ENCODE measurements around the gene CLK3.

The CLK3 gene

GRCh38 chr15:74630284-74631086 is 14.8 kb downstream of the CLK3 start:
- H3K79me2 ChIP-seq (ENCODE audit: control insufficient read depth, insufficient read depth, low read length, unreplicated experiment) = no peaks in the 10 kb centered on the region
- no peak overlapping the region for H2AFZ ChIP-seq (ENCODE audit: low read length, unreplicated experiment)
- H3K4me3 ChIP-seq (ENCODE audit: low read depth, low read length) = no peak overlapping the region
- H3K36me3 ChIP-seq (ENCODE audit: insufficient read depth, low read length) = no peaks in the 10 kb centered on the region
- H3K27me3 ChIP-seq (ENCODE audit: insufficient read depth, low read length) = no peaks in the 10 kb centered on the region
- no peak overlapping the region for H3K27ac ChIP-seq (ENCODE audit: low read depth, low read length)
- H3K4me1 ChIP-seq (ENCODE audit: control insufficient read depth, insufficient read depth, low read length, unreplicated experiment) = no peaks in the 10 kb centered on the region

- Histone ChIP-seq H3K27me3 (ENCODE audit: insufficient read depth, low read length) (no peaks in the 10 kb centered on the region), H3K79me2 (ENCODE audit: control insufficient read depth, insufficient read depth, low read length, unreplicated experiment) (no peaks in the 10 kb centered on the region), H2AFZ (ENCODE audit: low read length, unreplicated experiment) (no peak overlapping the region), H3K4me3 (ENCODE audit: low read depth, low read length) (no peak overlapping the region), H3K4me1 (ENCODE audit: control insufficient read depth, insufficient read depth, low read length, unreplicated experiment) (no peaks in the 10 kb centered on the region), H3K36me3 (ENCODE audit: insufficient read depth, low read length) (no peaks in the 10 kb centered on the region), H3K27ac (ENCODE audit: low read depth, low read length) (no peak overlapping the region)
These were observed 15.4 kb downstream of the CLK3 start for GRCh38 chr15:74631087-74631385.

- Histone ChIP-seq H2AFZ (ENCODE audit: low read length, unreplicated experiment) (no peak overlapping the region), H3K4me1 (ENCODE audit: control insufficient read depth, insufficient read depth, low read length, unreplicated experiment) (no peaks in the 10 kb centered on the region), H3K79me2 (ENCODE audit: control insufficient read depth, insufficient read depth, low read length, unreplicated experiment) (no peaks in the 10 kb centered on the region), H3K4me3 (ENCODE audit: low read depth, low read length) (no peak overlapping the region), H3K27ac (ENCODE audit: low read depth, low read length) (no peak overlapping the region), H3K36me3 (ENCODE audit: insufficient read depth, low read length) (no peaks in the 10 kb centered on the region), H3K27me3 (ENCODE audit: insufficient read depth, low read length) (no peaks in the 10 kb centered on the region)
These were observed 15.8 kb downstream of the CLK3 start for GRCh38 chr15:74631408-74631807.

GRCh38 chr15:74631935-74632560 is 16.4 kb downstream of the CLK3 start:
- Histone ChIP-seq H3K36me3 (ENCODE audit: insufficient read depth, low read length) (no peaks in the 10 kb centered on the region), H3K4me1 (ENCODE audit: control insufficient read depth, insufficient read depth, low read length, unreplicated experiment) (no peaks in the 10 kb centered on the region), H3K79me2 (ENCODE audit: control insufficient read depth, insufficient read depth, low read length, unreplicated experiment) (no peaks in the 10 kb centered on the region), H3K4me3 (ENCODE audit: low read depth, low read length) (no peak overlapping the region), H3K27me3 (ENCODE audit: insufficient read depth, low read length) (no peaks in the 10 kb centered on the region), H3K27ac (ENCODE audit: low read depth, low read length) (no peak overlapping the region), H2AFZ (ENCODE audit: low read length, unreplicated experiment) (no peak overlapping the region)

- Histone ChIP-seq H2AFZ (ENCODE audit: low read length, unreplicated experiment) (no peak overlapping the region), H3K4me3 (ENCODE audit: low read depth, low read length) (no peak overlapping the region), H3K27me3 (ENCODE audit: insufficient read depth, low read length) (no peaks in the 10 kb centered on the region), H3K36me3 (ENCODE audit: insufficient read depth, low read length) (no peaks in the 10 kb centered on the region), H3K79me2 (ENCODE audit: control insufficient read depth, insufficient read depth, low read length, unreplicated experiment) (no peaks in the 10 kb centered on the region), H3K27ac (ENCODE audit: low read depth, low read length) (no peak overlapping the region), H3K4me1 (ENCODE audit: control insufficient read depth, insufficient read depth, low read length, unreplicated experiment) (no peaks in the 10 kb centered on the region)
These were observed 17.0 kb downstream of the CLK3 start for GRCh38 chr15:74632601-74633000.

- H3K4me3 ChIP-seq (ENCODE audit: low read depth, low read length) = no peak overlapping the region
- H3K36me3 ChIP-seq (ENCODE audit: insufficient read depth, low read length) = no peaks in the 10 kb centered on the region
- H3K79me2 ChIP-seq (ENCODE audit: control insufficient read depth, insufficient read depth, low read length, unreplicated experiment) = no peaks in the 10 kb centered on the region
- no peaks in the 10 kb centered on the region for H3K27me3 ChIP-seq (ENCODE audit: insufficient read depth, low read length)
- no peaks in the 10 kb centered on the region for H3K4me1 ChIP-seq (ENCODE audit: control insufficient read depth, insufficient read depth, low read length, unreplicated experiment)
- H3K27ac ChIP-seq (ENCODE audit: low read depth, low read length) = no peak overlapping the region
- H2AFZ ChIP-seq (ENCODE audit: low read length, unreplicated experiment) = no peak overlapping the region
These were observed 18.1 kb downstream of the CLK3 start for GRCh38 chr15:74633781-74634180.

GRCh38 chr15:74635228-74635627 is 19.6 kb downstream of the CLK3 start:
- Histone ChIP-seq H3K27ac (ENCODE audit: low read depth, low read length) (no peak overlapping the region), H2AFZ (ENCODE audit: low read length, unreplicated experiment) (no peak overlapping the region), H3K4me3 (ENCODE audit: low read depth, low read length) (no peak overlapping the region), H3K79me2 (ENCODE audit: control insufficient read depth, insufficient read depth, low read length, unreplicated experiment) (no peaks in the 10 kb centered on the region), H3K4me1 (ENCODE audit: control insufficient read depth, insufficient read depth, low read length, unreplicated experiment) (no peaks in the 10 kb centered on the region), H3K36me3 (ENCODE audit: insufficient read depth, low read length) (peaks cover 3% of the 10 kb centered on the region; the same call in 1 of the 2 replicates), H3K27me3 (ENCODE audit: insufficient read depth, low read length) (no peaks in the 10 kb centered on the region)

- Histone ChIP-seq H3K27ac (ENCODE audit: low read depth, low read length) (no peak overlapping the region), H3K4me1 (ENCODE audit: control insufficient read depth, insufficient read depth, low read length, unreplicated experiment) (no peaks in the 10 kb centered on the region), H3K36me3 (ENCODE audit: insufficient read depth, low read length) (peaks cover 3% of the 10 kb centered on the region; the same call in 1 of the 2 replicates), H3K27me3 (ENCODE audit: insufficient read depth, low read length) (no peaks in the 10 kb centered on the region), H3K4me3 (ENCODE audit: low read depth, low read length) (no peak overlapping the region), H3K79me2 (ENCODE audit: control insufficient read depth, insufficient read depth, low read length, unreplicated experiment) (no peaks in the 10 kb centered on the region), H2AFZ (ENCODE audit: low read length, unreplicated experiment) (no peak overlapping the region)
These were observed 21.3 kb downstream of the CLK3 start for GRCh38 chr15:74636984-74637383.

GRCh38 chr15:74641151-74641550 is 25.5 kb downstream of the CLK3 start:
- H3K27me3 ChIP-seq (ENCODE audit: insufficient read depth, low read length) = no peaks in the 10 kb centered on the region
- H3K27ac ChIP-seq (ENCODE audit: low read depth, low read length) = no peak overlapping the region
- peaks cover 13% of the 10 kb centered on the region for H3K4me1 ChIP-seq (ENCODE audit: control insufficient read depth, insufficient read depth, low read length, unreplicated experiment)
- H2AFZ ChIP-seq (ENCODE audit: low read length, unreplicated experiment) = no peak overlapping the region
- no peak overlapping the region for H3K4me3 ChIP-seq (ENCODE audit: low read depth, low read length)
- peaks cover 3% of the 10 kb centered on the region; the same call in 1 of the 2 replicates for H3K36me3 ChIP-seq (ENCODE audit: insufficient read depth, low read length)
- peaks cover 2% of the 10 kb centered on the region for H3K79me2 ChIP-seq (ENCODE audit: control insufficient read depth, insufficient read depth, low read length, unreplicated experiment)

GRCh38 chr15:74642348-74642733 is 26.7 kb downstream of the CLK3 start:
- Histone ChIP-seq H3K36me3 (ENCODE audit: insufficient read depth, low read length) (peaks cover 3% of the 10 kb centered on the region; the same call in 1 of the 2 replicates), H2AFZ (ENCODE audit: low read length, unreplicated experiment) (no peak overlapping the region), H3K79me2 (ENCODE audit: control insufficient read depth, insufficient read depth, low read length, unreplicated experiment) (peaks cover 4% of the 10 kb centered on the region), H3K27me3 (ENCODE audit: insufficient read depth, low read length) (no peaks in the 10 kb centered on the region), H3K27ac (ENCODE audit: low read depth, low read length) (no peak overlapping the region), H3K4me1 (ENCODE audit: control insufficient read depth, insufficient read depth, low read length, unreplicated experiment) (peaks cover 13% of the 10 kb centered on the region), H3K4me3 (ENCODE audit: low read depth, low read length) (no peak overlapping the region)

All from ACC112 (cell line).